Measurements from ENCODE around the gene GRK1. TPM values are rescaled to one million over a fixed set of nuclear protein-coding genes. Genes with fewer than 3 reads are reported as not detected.
A peak's percentile ranks its signal among the peaks of the same experiment; 100 is the strongest.

GRK1 gene
- total and polyA plus RNA-seq, 2 experiments from 2014 or later, result not detected

- Histone ChIP-seq H3K27me3 (ENCODE audit: insufficient read depth) (no peaks in the 10 kb centered on the region), H2AFZ (peak overlapping the region; percentile 66; the same call in 1 of the 2 replicates), H3K27ac (ENCODE audit: low read depth) (no peak overlapping the region), H3K4me3 (no peak overlapping the region), H3K9me2 (ENCODE audit: insufficient read depth) (no peaks in the 10 kb centered on the region), H3K4me2 (no peak overlapping the region), H3K79me2 (replicated peaks; ENCODE audit: insufficient read depth) (no peaks in the 10 kb centered on the region), H4K20me1 (replicated peaks; ENCODE audit: insufficient read depth) (no peaks in the 10 kb centered on the region), H3F3A (replicated peaks; ENCODE audit: low read depth) (peaks cover 11% of the 10 kb centered on the region; the same call in 1 of the 2 replicates), H3K36me3 (ENCODE audit: insufficient read depth) (no peaks in the 10 kb centered on the region), H3K4me1 (ENCODE audit: insufficient read depth) (no peaks in the 10 kb centered on the region)
- H3K36me3 Mint-ChIP-seq (ENCODE audit: low read depth), result no peaks in the 10 kb centered on the region; the same call in 2 of the 3 replicates
- H3K4me3 Mint-ChIP-seq, result no peak overlapping the region
- no peak for ATAC-seq
- H3K27ac Mint-ChIP-seq, result no peak overlapping the region
- peaks cover 20% of the 10 kb centered on the region for H3K4me1 Mint-ChIP-seq
- H3K9me3 Mint-ChIP-seq, result peaks cover 3% of the 10 kb centered on the region; the same call in 1 of the 3 replicates
- TF ChIP-seq ZNF331 (CRISPR knock-in tag; IDR thresholded peaks at IDR 0.05; ENCODE audit: low read depth) (no peak), CTCF (conservative IDR thresholded peaks at IDR 0.05; ENCODE audit: low read depth in 2 of 2) (no peak), ZNF462 (CRISPR knock-in tag; IDR thresholded peaks at IDR 0.05) (no peak), REST (IDR thresholded peaks at IDR 0.05; ENCODE audit: unreplicated experiment) (no peak), POLR2AphosphoS5 (IDR thresholded peaks at IDR 0.05; ENCODE audit: low read depth) (no peak), JUNB (IDR thresholded peaks at IDR 0.05; ENCODE audit: unreplicated experiment) (no peak), EZH2phosphoT487 (IDR thresholded peaks at IDR 0.05; ENCODE audit: unreplicated experiment) (no peak), ZNF114 (CRISPR knock-in tag; IDR thresholded peaks at IDR 0.05) (no peak)
- H3K27me3 Mint-ChIP-seq (ENCODE audit: insufficient read depth, low read depth, poor library complexity), result peaks cover 13% of the 10 kb centered on the region
- no peak for DNase-seq (ENCODE audit: low spot score)
Measured at GRCh38 chr13:113742445-113743120, 75.6 kb downstream of the GRK1 start.

Data from GM23338 (cell line).